ENCODE data around the gene ARMC12. TPM values are rescaled to one million over a fixed set of nuclear protein-coding genes. Genes with fewer than 3 reads are reported as not detected.

The ARMC12 gene
- total RNA-seq, 3 donors from 2014 or later (not counting 1 experiment from before 2014, with no cell fraction given) = 0.59 to 1.5 (median 0.64) TPM

DNA sequence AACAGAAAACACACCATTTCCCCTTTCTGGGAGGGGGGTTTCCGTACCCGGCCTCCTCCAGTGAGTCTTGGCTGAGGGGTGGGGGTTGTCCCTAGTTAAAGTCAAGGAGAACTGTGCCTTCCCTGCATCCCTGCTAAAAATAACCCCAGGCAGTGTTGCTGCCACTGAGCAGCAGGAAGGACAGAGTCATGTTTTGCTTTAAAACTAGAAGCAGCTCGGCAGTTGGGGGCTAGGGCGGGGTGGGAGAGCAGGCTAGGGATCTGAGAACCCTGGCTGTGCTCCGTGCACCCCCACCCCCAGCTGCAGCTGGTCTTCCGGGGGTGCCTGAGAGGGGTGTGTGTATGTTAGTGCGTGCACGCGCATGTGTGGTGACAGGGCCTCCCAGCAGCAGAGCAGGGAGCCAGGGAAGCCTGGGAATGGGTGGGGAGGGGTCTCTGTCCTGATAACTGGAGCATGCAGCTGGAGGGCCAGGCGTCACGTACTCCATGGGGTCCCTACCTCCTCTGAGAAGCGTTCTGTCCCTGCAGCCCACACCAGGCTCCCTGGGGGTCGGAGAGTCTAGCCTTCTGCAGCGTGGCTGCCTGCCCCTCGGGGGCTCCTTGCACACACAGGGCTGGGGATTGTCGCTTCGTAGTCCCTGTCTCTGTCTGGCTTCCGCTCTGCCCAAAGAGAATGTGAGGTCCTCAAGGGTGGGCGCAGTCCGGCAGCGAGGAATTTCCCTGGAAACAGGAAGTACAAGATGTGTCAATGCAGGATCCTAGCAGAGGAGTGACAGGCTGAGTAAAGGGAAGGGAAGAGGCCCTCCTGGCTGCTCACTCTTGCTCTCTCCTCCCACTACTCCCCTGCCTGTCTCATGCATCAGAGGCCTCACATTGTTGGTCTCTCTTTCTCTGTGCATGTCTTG, 16.8 kb upstream of the ARMC12 start:
- peaks cover 0 to 15% of the 10 kb centered on the region in 2 donors for H3K4me1 Mint-ChIP-seq
- no peak overlapping the region for H3K4me3 Mint-ChIP-seq
- no peaks in the 10 kb centered on the region for H3K36me3 ChIP-seq (ENCODE audit: control insufficient read depth, insufficient read depth, low read length)
- H3K27ac ChIP-seq (ENCODE audit: low read length) = peak overlapping the region; percentile 43
- TF ChIP-seq, protein P1, sequence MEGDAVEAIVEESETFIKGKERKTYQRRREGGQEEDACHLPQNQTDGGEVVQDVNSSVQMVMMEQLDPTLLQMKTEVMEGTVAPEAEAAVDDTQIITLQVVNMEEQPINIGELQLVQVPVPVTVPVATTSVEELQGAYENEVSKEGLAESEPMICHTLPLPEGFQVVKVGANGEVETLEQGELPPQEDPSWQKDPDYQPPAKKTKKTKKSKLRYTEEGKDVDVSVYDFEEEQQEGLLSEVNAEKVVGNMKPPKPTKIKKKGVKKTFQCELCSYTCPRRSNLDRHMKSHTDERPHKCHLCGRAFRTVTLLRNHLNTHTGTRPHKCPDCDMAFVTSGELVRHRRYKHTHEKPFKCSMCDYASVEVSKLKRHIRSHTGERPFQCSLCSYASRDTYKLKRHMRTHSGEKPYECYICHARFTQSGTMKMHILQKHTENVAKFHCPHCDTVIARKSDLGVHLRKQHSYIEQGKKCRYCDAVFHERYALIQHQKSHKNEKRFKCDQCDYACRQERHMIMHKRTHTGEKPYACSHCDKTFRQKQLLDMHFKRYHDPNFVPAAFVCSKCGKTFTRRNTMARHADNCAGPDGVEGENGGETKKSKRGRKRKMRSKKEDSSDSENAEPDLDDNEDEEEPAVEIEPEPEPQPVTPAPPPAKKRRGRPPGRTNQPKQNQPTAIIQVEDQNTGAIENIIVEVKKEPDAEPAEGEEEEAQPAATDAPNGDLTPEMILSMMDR (IDR thresholded peaks at IDR 0.05) = no peak
- H3K27ac Mint-ChIP-seq = no peak overlapping the region
- no peaks in the 10 kb centered on the region for H3K9me3 Mint-ChIP-seq
- peak in 1 of 2 donors; percentile 52 for DNase-seq
- H3K9me3 ChIP-seq (ENCODE audit: control insufficient read depth, insufficient read depth, low read length) = no peaks in the 10 kb centered on the region
- intact Hi-C loops (cut with micrococcal nuclease) = no loop called here
- 45% methylated on average over 19 of the region's 21 CpGs for WGBS (ENCODE audit: insufficient coverage)
- H3K4me3 ChIP-seq (ENCODE audit: low read length) = no peak overlapping the region
- H3K27me3 Mint-ChIP-seq (ENCODE audit: low read depth in 2 of 2) = peaks cover 0 to 4% of the 10 kb centered on the region in 2 donors
- peak in 2 of 3 donors; percentile 17 to 30 for ATAC-seq
- no peaks in the 10 kb centered on the region for H3K27me3 ChIP-seq (ENCODE audit: control insufficient read depth, insufficient read depth, low read length)
- peaks cover 33% of the 10 kb centered on the region for H3K4me1 ChIP-seq (ENCODE audit: control insufficient read depth, insufficient read depth, low read length)
- no peaks in the 10 kb centered on the region for H3K36me3 Mint-ChIP-seq

DNA sequence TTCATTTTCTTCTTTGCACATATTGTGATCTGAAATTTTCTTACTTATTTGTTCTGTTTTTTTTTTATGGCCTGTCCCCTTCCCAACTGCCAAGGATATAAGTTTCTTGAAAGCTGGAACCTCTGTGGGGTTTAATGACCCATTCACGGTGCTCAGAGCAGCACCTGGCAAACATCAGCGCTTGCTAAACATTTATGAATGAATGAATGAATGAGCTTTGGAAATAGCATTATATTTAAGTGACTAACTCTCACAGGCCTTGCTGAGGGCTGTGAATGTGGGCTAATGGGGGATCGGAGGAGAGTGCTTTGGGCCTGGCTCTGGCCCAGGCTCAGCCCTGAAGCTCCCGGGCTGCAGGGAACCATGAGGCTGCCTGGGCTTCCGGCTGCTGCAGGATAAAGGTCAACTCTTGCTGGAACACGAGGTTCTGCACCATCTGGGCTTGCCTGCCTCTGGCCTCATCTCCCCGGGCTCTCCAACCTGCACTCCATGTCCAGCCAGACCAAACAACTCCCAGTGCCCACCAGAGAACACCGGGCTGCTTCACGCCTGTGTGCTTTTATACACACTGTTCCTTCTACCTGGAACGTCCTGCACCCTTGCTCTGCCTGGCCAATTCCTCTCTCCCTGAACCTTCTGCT, 14.6 kb upstream of the ARMC12 start:
- Mint-ChIP-seq H3K9me3 (no peaks in the 10 kb centered on the region), H3K27ac (no peak overlapping the region), H3K27me3 (ENCODE audit: low read depth in 2 of 2) (peaks cover 0 to 4% of the 10 kb centered on the region in 2 donors), H3K36me3 (no peaks in the 10 kb centered on the region), H3K4me1 (peaks cover 21 to 31% of the 10 kb centered on the region in 2 donors), H3K4me3 (no peak overlapping the region)
- H3K4me3 ChIP-seq (ENCODE audit: low read length) = no peak overlapping the region
- peaks cover 54% of the 10 kb centered on the region for H3K4me1 ChIP-seq (ENCODE audit: control insufficient read depth, insufficient read depth, low read length)
- no peak overlapping the region for H3K27ac ChIP-seq (ENCODE audit: low read length)
- TF ChIP-seq, protein P1 (IDR thresholded peaks at IDR 0.05) = no peak
- no peaks in the 10 kb centered on the region for H3K9me3 ChIP-seq (ENCODE audit: control insufficient read depth, insufficient read depth, low read length)
- ATAC-seq (no peak), DNase-seq (no peak)
- 94% methylated on average over 10 of the region's 10 CpGs for WGBS (ENCODE audit: insufficient coverage)
- intact Hi-C loops (cut with micrococcal nuclease) = no loop called here
- no peaks in the 10 kb centered on the region for H3K36me3 ChIP-seq (ENCODE audit: control insufficient read depth, insufficient read depth, low read length)
- no peaks in the 10 kb centered on the region for H3K27me3 ChIP-seq (ENCODE audit: control insufficient read depth, insufficient read depth, low read length)

DNA sequence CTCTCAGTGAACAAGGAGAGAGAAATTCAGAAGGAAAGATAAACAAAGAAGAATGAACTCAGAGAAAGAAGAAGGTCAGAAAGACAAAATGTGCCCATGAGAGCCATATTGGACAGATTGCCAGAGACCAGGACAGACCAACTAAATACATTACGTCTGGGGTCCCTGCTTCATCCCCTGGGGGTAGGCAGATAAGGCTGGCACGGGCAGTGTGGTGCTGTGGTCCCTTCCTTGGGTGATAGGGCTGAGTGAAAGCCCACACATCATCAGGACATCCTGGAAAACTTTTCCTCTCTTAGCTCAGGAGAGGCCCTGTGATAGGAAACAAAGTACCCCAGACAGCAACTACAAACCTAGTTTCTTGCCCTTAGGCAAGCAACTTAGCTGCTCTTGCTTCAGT, 13.2 kb upstream of the ARMC12 start:
- Mint-ChIP-seq H3K9me3 (no peaks in the 10 kb centered on the region), H3K27me3 (ENCODE audit: low read depth in 2 of 2) (no peaks in the 10 kb centered on the region), H3K4me3 (no peak overlapping the region), H3K4me1 (peaks cover 28 to 41% of the 10 kb centered on the region in 2 donors), H3K36me3 (no peaks in the 10 kb centered on the region), H3K27ac (no peak overlapping the region)
- H3K36me3 ChIP-seq (ENCODE audit: control insufficient read depth, insufficient read depth, low read length) = no peaks in the 10 kb centered on the region
- no peaks in the 10 kb centered on the region for H3K9me3 ChIP-seq (ENCODE audit: control insufficient read depth, insufficient read depth, low read length)
- no peak overlapping the region for H3K4me3 ChIP-seq (ENCODE audit: low read length)
- no peak overlapping the region for H3K27ac ChIP-seq (ENCODE audit: low read length)
- peaks cover 55% of the 10 kb centered on the region for H3K4me1 ChIP-seq (ENCODE audit: control insufficient read depth, insufficient read depth, low read length)
- no CpG with 5 or more reads among the region's 2 CpGs for WGBS (ENCODE audit: insufficient coverage)
- no peaks in the 10 kb centered on the region for H3K27me3 ChIP-seq (ENCODE audit: control insufficient read depth, insufficient read depth, low read length)
- intact Hi-C loops (cut with micrococcal nuclease) = no loop called here
- ATAC-seq (no peak), DNase-seq (no peak)
- TF ChIP-seq, protein P1 (IDR thresholded peaks at IDR 0.05) = no peak
